SW 1271 (cell line): ENCODE measurements around the gene TLN1.
A peak's percentile ranks its signal among the peaks of the same experiment; 100 is the strongest.

Experiments
- DNase-seq, 2 experiments: peaks; one replicate each; lab custom pipeline; 2025; lab: John Stamatoyannopoulos, UW

Gene TLN1

GRCh38 chr9:35664531-35665470 is 67.2 kb downstream of the TLN1 start, which contains the start of gene ARHGEF39:
ARHGEF39 (minus strand) TSS chr9:35665195; CDS start chr9:35665169, 26 bp downstream.
- peak; percentile 44 to 60 for DNase-seq

- no peak for DNase-seq
Observed at GRCh38 chr9:35662437-35662836, 69.6 kb downstream of the TLN1 start.

DNA sequence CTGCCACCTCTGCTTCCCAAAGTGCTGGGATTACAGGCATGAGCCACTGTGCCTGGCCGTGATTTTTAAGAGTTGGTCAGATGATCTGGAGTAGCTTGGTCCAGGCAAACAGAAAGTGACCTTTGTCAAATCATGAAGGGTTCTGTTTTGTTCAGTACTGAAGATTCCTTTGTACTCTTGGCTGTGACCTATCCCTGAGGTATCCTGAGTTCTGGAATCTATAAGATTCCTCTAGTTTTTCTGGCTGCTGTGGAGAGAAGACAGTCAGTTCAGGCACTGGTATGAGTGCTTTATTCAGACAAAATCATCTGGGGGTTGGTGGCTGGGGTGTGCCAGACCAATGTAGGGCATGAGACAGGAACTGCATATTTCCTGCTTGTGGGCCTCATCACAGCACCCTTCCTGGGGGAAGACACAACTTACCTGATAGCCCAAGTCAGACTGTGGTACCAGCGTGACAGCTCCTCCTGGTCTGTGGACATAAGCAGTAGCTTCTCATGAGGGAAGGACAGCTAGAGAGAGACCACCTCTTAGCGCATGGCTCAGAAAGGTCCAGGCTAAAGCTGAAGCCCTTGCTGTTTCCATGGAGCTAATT is 70.1 kb downstream of the TLN1 start:
- DNase-seq: no peak

- DNase-seq: peak in 1 of 2 experiments; percentile 32
Observed at GRCh38 chr9:35660966-35661415, 71.0 kb downstream of the TLN1 start.

GRCh38 chr9:35659340-35659739 is 72.7 kb downstream of the TLN1 start:
- peak in 1 of 2 experiments; percentile 29 for DNase-seq

DNA sequence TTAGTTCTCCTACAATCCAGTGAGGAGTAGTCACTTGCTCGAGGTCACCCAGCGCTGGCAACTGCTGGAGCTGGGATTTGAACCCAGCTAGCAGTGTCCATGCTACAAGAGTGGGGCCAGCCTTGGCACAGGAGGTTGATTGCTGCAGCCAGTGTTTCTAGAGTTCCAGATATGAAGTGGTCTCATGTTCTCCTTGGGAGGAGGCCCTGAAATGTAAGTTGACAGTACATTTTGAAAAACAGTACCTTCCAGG is 73.1 kb downstream of the TLN1 start:
- DNase-seq: no peak

GRCh38 chr9:35658137-35658967 is 73.6 kb downstream of the TLN1 start, which contains the start of gene CCDC107:
CCDC107 (plus strand) TSS chr9:35658292; CDS start chr9:35658380, 88 bp downstream.
- DNase-seq: peak; percentile 23 to 77

DNA sequence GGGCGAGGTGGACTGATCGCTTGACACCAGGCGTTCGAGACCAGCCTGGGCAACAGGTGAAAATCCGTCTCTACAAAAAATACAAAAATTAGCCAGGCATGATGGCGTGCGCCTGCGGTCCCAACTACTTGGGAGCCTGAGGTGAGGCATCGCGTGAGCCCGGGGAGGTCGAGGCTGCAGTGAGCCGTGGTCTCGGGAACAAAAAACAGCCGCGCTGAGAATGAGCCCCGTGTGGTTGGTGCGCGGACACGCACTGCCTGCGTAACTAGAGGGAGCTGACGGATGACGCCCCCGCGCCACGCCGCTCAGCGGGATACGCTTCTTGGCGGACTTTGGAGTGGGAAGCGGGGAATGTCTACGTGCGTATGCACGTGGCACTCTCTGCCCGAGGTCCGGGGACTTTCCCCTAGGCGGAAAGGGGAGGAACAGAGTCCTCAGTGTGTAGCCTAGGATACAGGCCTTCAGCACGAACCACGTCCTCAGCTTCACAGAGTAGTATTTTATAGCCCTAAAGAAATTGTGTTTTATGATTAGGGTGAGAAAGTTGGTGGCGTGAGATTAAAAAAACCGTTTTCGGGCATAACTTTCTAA is 74.4 kb downstream of the TLN1 start, which contains the start of gene RMRP:
TSS of gene RMRP (minus strand) at position 474 of the 591 bp plus-strand sequence.
- peak; percentile 89 for DNase-seq

- no peak for DNase-seq
Observed at GRCh38 chr9:35656831-35657545, 75.0 kb downstream of the TLN1 start.

- DNase-seq: no peak
Observed at GRCh38 chr9:35656348-35656747, 75.6 kb downstream of the TLN1 start.

GRCh38 chr9:35653611-35654010 is 78.4 kb downstream of the TLN1 start:
- DNase-seq: no peak

GRCh38 chr9:35652829-35653209 is 79.2 kb downstream of the TLN1 start:
- DNase-seq: no peak

GRCh38 chr9:35651956-35652828 is 79.8 kb downstream of the TLN1 start:
- no peak for DNase-seq

GRCh38 chr9:35650341-35651158 is 81.4 kb downstream of the TLN1 start, which contains the start of gene SIT1:
SIT1 (minus strand) TSS chr9:35650931; CDS start chr9:35650853, 78 bp downstream.
- DNase-seq: no peak

GRCh38 chr9:35649431-35650340 is 82.3 kb downstream of the TLN1 start:
- DNase-seq: no peak
